ENCODE data around the gene MAS1L.
"Not testable (repeated sequence)": the region's sequence is repeated elsewhere in the genome, so short reads cannot be mapped to it uniquely, and the experiment has no call there.

Gene MAS1L

DNA sequence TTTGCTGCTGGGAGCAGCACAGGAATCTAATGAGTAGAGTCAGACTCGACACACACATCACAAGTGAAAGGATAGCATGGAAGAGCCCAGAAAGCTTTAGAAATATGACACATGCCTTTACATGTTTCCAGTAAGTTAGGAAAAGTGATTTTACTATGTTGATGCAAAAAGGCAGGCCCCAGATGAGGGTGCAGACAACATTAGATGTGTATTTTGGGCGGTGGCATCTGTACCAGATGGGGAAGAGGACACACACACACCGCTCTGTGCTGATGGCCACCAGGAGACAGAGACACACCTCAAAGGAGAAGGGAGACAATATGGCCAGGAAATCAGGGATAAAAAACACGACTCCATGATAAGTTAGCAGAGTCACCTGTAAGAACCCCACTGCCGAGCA is 625 bp downstream of the MAS1L start:
- DNase-seq = no peak
- intact Hi-C loops (cut with DNase I) = no loop called here

DNA sequence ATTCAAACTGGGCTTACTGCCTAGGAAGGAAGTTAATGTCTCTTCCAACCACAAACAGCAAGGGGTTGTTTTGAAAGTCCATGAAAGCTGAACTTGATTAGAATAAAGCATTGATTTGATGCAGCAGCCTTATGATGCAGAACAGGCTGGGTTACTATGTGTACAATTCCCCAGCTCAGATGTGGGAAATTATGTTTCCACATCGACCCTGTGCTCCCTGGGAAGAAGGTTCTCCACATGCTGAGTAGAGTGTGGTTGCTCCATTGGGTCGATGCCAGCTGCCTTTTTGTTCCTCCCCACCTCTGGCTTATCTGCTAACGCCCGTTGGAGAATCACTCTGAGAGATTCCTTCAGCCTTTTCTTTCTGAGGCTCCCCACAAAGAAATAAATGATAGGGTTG is 1.2 kb downstream of the MAS1L start:
- DNase-seq = no peak
- intact Hi-C loops (cut with DNase I) = no loop called here

DNA sequence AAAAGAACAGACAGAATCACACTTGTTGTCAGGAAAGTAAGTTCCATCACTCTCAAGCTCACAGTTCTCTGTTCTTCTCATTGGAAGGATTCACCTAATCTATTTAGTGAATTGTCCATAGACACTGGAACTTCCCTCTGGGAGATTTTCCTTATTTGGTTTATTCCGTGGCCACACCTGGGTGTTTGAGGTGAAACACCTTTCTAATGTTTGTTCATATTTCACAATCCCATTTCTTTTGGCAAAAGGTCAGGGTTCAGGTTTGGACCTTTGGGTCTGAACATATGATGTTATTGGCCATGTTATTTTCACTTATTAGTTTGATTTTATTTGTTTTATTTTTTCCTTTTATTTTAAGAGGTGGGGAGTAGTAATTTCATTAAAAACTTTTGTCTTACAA is 4.0 kb downstream of the MAS1L start:
- intact Hi-C loops (cut with DNase I) = no loop called here
- no peak for DNase-seq

DNA sequence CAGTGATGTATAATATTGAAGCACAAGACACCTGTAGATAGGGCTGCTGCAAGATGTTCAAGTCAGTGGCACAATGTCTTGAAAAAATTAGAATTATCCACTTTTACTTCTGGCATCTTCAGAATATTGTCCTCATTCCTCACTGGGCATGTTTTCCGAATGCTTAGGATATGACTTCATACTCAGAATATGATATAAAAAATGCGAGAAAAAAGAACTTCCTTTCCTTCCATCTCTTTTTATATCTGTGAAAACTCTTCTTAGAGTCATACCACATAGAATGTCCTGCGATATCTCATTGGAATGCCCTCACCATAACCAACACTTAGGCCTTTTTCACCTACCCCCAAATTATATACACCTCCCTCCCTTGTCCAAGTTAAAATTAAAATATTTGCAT is 4.6 kb downstream of the MAS1L start:
- DNase-seq = no peak
- intact Hi-C loops (cut with DNase I) = no loop called here

DNA sequence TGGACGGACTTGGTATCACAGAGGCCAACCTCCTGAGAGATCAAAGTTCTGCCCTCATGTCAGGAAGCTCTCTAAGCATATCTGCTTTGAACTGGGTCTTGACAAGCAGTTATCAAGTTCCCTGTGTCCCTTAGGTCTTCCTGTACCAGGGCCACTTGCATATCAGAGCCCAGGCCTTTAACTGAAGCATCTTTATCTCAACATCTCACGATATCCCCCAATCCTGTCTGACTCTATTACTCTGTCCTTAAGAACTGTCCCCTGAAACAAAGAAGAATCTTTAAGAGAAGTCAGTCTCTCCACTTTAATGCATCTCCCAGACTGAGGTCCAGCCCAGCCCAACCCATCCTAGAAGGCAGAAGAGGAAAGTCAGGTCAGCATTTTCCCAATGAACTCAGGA is 8.2 kb downstream of the MAS1L start:
- no peak for DNase-seq
- intact Hi-C loops (cut with DNase I) = no loop called here

DNA sequence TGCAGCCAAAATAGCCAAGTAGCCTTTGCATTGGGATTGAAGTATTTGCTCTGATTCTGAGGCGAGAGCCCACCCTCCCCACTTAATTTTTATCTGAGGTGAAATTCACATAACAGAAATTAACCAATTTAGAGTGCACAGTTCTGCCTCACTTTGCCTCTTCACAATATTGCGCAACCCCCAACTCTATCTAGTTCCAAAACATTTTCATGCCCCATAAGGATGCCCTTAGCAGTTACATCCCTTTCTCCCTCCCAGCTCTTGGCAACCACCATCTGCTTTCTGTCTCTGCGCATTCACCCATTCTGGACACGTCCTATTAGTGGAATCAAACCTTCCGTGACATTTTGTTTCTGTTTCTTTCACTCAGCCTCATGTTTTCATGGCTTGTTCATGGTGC is 9.0 kb downstream of the MAS1L start:
- DNase-seq = no peak
- intact Hi-C loops (cut with DNase I) = no loop called here

DNA sequence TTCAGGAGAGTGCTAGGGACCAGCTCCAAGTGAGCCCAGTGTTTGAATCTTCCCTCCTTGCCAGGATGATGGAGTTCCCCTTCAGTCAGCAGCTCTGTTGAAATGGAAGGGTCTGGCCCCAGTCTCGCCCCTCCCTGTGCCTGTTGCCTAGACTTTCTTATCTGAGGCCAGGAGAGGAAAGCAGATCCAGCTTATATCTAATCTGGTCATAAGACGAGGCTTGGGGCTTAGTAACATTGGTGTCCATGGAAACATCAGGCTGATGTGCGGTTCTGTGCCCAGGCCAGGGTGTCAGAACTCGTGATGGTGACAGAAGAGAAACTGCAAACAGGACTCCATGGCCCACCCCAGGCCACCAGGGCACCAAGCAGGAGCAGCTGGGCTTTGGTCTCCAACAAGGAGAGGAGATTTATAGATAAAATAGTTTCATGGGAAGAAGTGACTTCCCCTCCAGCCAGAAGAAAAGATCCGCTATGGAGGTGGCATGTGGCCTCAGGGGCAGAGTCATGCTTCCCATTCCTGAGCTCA is 9.8 kb downstream of the MAS1L start:
- no peak for DNase-seq
- intact Hi-C loops (cut with DNase I) = no loop called here

DNA sequence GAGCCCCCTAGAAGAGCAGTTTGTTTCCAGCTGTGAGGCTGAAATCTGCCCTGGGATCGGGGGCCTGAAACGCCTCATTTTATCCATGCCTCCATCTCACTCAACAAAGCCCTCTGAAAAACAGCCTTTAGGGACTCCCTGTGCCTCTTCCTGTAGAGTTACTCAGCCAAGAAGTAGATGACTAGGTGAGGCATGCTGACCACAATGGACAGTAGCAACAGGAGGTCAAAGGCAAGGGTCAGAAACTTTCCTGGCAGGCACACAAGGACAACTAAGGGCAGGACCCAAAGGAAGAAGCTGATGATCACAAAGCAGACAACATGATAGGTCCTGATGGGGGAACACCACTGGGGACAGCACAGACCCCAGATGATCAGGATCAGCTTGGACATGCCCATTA is 12.8 kb downstream of the MAS1L start:
- no peak for DNase-seq
- intact Hi-C loops (cut with DNase I) = no loop called here

DNA sequence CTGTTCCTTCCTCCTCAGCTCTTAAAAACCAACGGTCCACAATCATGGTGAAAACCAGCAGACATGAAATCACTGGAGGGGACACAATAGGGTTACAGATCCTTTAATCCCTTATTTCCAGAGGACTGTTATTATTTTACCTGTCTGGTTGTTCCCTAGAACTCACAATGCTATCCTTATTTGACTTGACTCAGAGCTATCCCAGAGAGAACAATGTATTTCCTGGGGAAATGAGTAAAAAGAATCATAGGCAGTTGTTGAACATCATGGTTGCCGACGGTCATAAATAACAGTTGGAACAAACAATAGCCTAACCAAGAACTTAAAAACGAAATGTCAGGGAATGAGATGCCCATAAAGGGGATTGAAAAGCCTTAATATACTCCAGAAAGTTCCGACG is 21.5 kb downstream of the MAS1L start:
- intact Hi-C loops (cut with DNase I) = no loop called here
- no peak for DNase-seq

DNA sequence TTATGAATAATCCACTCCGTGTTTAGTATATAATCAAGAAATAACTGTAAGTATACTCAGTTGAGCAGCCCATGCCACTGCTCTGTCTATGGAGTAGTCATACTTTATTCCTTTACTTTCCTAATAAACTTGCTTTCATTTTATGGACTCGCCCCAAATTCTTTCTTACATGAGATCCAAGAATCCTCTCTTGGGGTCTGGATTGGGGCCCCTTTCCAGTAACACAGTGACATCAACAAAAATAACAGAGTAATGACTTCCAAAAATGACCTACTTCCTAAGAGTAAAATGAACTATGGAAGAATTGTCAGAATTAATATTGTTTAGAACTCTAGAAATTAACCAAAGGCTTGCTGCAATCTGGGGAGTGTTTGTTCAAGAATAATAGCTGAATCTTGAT is 22.0 kb downstream of the MAS1L start:
- no peak for DNase-seq
- intact Hi-C loops (cut with DNase I) = no loop called here

DNA sequence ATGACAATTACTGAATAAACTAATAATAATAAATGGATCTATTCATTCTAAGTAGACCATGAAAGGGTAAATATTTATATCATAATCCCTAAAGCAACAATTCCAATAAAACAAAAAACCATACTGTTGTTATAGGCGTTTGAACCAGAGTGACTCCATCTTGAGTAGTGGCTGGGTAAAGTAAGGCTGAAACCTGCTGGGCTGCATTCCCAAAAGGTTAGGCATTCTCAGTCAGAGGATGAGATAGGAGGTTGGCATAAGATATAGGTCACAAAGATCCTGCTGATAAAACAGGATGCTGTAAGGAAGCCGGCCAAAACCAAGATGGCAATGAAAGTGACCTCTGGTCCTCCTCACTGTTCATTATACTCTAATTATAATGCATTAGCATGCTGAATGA is 22.5 kb downstream of the MAS1L start:
- intact Hi-C loops (cut with DNase I) = no loop called here
- DNase-seq = no peak

DNA sequence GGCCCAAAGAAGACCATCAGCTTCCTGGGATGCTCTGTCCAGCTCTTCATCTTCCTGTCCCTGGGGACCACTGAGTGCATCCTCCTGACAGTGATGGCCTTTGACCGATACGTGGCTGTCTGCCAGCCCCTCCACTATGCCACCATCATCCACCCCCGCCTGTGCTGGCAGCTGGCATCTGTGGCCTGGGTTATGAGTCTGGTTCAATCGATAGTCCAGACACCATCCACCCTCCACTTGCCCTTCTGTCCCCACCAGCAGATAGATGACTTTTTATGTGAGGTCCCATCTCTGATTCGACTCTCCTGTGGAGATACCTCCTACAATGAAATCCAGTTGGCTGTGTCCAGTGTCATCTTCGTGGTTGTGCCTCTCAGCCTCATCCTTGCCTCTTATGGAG is 25.7 kb downstream of the MAS1L start:
- no peak for DNase-seq
- intact Hi-C loops (cut with DNase I) = no loop called here

DNA sequence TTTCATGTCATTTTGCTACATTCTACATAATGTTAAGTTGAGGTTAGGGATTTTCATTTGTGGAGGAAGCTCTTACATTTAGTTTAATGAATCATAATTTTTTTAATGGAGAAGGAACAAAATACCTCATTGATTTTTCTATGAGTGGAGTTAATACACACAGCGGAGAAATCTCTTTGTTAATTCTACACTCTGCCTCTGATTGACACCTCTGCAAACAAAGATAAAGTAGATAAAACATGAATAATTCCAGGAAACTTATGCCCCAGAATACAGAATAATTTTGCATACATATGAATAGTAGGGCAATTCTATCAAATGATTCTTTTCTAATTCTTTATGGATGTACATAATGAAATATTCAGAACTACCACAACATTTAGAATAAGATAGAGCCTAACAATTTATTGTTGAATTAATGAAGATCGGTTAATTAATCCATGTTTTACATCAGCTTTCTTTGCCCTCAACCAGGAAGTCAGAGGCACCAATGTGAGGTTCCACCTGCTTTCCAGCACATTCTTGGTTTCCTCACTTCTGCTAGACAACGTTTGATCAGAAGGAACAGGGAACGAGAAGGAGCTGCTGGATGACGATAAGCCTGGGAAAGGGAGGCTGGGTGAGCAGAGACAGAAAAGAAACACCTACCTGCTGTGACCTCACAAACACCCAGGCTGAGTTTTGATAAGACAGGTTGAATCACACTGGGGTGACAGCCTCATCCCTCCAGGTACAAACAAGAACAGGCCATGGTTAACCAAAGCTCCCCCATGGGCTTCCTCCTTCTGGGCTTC is 26.5 kb downstream of the MAS1L start:
- intact Hi-C loops (cut with DNase I) = no loop called here
- DNase-seq = no peak

DNA sequence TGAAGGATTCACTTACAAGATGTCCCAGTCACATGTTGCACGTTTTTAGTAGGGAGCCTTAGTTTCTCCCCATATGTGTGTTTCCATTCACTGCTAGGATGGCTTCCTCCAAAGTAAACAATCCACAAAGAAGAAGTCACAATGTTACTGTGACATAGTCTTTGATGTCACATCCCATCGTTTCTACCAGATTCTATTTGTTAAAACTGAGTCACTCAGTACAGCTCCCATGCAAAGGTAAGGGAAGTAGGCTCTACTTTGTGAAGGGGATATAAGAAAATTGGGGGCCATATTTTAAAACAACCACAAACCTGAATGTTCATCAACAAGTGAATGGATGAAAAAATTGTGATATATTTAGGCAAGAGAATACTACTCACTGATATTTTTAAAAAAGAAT is 30.8 kb downstream of the MAS1L start, which contains the start of the genes OR11A1 and OR2H1:
Gene OR11A1, minus strand, starts transcription at position 101 of the 400 bp plus-strand sequence. CDS start 29,430 bp downstream, outside the sequence.
Gene OR2H1, plus strand, starts transcription at position 185 of the 400 bp plus-strand sequence. CDS start 4,615 bp downstream, outside the sequence.
- intact Hi-C loops (cut with DNase I) = no loop called here
- no peak for DNase-seq

DNA sequence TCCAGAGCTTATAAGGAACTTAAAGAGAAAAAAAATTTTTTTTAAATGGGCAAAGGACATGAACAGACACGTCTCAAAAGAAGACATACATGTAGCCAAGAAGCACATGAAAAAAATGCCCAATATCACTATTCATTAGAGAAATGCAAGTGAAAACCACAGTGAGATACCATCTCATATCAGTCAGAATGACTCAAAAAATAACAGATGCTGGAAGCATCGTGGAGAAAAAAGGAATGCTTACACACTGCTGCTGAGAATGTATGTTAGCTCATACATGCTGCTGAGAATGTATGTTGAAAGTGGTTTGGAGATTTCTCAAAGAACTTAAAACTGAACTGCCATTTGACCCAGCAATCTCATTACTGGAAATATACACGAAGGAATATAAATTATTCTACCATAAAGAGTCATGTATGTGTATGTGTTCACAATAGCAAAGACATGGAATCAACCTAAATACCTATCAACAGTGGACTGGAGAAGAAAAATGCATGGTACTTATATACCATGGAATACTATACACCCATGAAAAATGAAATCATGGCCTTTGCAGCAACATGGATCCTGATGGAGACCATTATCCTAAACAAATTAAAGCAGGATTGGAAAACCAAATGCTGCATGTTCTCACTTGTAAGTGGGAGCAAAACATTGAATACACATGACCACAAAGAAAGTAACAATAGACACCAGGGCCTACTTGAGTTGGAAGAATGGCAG is 36.1 kb downstream of the MAS1L start:
- intact Hi-C loops (cut with DNase I) = no loop called here

DNA sequence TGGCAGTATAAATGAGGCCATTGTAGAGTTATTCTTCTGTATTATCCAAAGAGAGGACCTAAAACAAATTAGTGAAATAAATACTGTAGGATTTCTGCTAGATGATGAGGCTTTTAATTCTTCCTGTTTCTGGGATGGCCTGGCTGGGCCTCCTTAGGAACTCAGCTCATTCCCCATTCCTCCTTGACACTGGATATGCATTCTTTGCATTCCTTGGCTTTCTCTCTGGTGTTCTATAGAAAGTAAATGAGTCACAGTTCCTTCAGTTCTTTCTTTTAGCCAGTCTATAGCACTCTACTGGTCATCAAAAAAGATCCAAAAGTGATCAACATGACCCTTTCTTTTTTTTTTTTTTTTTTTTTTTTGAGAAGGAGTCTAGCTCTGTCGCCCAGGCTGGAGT is 40.1 kb downstream of the MAS1L start:
- no peak for DNase-seq
- intact Hi-C loops (cut with DNase I) = no loop called here

More for the DNA sequence above, 36.1 kb downstream of the MAS1L start:
- no peak for DNase-seq

DNA sequence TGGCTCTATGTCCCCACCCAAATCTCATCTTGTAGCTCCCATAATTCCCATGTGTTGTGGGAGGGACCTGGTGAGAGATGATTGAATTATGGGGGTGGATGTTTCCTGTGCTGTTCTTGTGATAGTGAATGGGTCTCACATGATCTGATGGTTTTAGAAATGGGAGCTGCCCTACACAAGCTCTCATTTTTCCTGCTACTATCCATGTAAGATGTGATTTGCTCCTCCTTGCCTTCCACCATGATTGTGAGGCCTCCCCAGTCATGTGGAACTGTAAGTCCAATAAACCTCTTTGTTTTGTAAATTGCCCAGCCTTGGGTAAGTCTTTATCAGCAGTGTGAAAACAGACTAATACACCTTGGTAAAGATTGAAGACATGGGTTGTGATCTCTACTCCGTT is 43.7 kb downstream of the MAS1L start:
- intact Hi-C loops (cut with DNase I); DNase-seq: not testable (repeated sequence)

DNA sequence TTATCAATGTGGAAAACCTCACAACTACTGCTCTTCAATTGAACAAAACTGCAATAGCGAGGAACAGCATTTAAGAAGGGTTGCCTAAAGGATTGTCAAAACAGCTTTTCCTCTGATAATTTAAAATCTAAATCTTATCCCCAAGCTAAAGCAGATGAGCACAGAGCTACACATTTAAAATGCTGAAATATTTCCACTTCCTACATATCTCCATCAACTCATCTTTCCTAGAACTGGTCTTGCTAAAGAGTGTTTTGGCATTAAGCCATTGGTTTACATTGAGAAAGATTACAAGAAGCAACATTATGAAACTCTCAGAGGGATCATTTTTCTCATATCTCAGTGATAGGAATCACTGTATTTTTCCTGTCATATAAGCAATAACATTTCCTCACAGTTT is 45.0 kb downstream of the MAS1L start:
- DNase-seq = no peak
- intact Hi-C loops (cut with DNase I) = no loop called here

DNA sequence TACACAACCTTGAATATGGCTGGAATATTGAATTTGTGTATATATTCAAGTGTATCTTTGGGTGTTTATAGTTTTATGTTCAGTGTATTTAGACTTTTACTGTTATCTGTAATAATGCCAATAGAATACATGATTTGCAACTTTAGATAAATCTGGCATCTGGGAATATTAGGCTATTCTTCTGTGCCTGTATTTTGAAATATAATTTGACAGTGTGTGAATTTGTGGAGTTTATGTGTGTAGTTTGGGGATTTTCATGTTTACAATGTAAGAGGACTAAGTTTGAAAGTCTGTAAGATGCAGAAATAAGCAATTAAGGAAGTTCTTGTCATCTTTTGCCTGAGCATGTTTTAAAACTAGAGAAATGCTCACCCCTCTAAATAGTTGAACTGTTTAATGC is 48.8 kb downstream of the MAS1L start, which contains the start of gene OR10C1:
Gene OR10C1, plus strand, starts transcription at position 301 of the 400 bp plus-strand sequence. CDS start 710 bp downstream, outside the sequence.
- no peak for DNase-seq
- intact Hi-C loops (cut with DNase I) = no loop called here

DNA sequence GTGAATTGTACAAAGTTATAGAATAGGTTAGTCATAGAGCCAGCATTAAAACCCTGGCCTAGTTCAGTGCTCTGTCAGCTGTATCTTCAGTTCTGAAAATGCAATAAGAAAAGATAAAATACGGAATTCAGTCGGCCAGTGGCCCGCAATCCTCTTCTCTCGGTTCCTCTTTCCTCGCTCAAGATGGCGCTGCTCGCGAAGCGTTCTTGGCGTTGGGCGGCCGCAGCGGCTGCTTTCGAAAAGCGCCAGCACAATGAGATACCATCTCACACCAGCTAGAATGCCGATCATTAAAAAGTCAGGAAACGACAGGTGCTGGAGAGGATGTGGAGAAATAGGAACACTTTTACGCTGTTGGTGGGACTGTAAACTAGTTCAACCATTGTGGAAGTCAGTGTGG is 51.0 kb downstream of the MAS1L start:
- intact Hi-C loops (cut with DNase I) = not testable (repeated sequence)
- peak in 1 of 10 donors; percentile 44 for DNase-seq

Measured in posterior cingulate gyrus (tissue), 11 donors.